Activated CD8-positive, alpha-beta T cell treated with anti-CD3 and anti-CD28 coated beads for 36 hours (primary cell): ENCODE results near the gene ABHD12. TPM values are rescaled to one million over a fixed set of nuclear protein-coding genes. Genes with fewer than 3 reads are reported as not detected.

ENCODE experiments used
- ATAC-seq: fragments of 200-7000 bp; cut with Tn5 transposase; one replicate; pipeline ENCODE4 v1.10.0; 2021; ENCODE audit warnings: mild to moderate bottlenecking, moderate library complexity
- CTCF ChIA-PET: fragments of 350-600 bp; sonication (Branson Sonifier 250); formaldehyde crosslinking; loops from one replicate; lab custom pipeline; 2021; ENCODE audit warnings: antibody characterized with exemption; lab: Charles Lee
- POLR2A ChIA-PET: fragments of 350-600 bp; sonication (Branson Sonifier 250); formaldehyde crosslinking; loops from one replicate; lab custom pipeline; 2021; ENCODE audit warnings: antibody characterized with exemption; lab: Charles Lee
- DNase-seq: peaks from one replicate; pipeline ENCODE4 v3.0.0-alpha.2; 2020
- H3K27ac Mint-ChIP-seq: one replicate; pipeline ENCODE4 v1.8.0; 2021; ENCODE audit warnings: mild to moderate bottlenecking, mixed read lengths
- H3K27me3 Mint-ChIP-seq: one replicate; pipeline ENCODE4 v1.8.0; 2021; ENCODE audit warnings: mixed read lengths
- H3K36me3 Mint-ChIP-seq: one replicate; pipeline ENCODE4 v1.8.0; 2021; ENCODE audit warnings: low read depth, mixed read lengths
- H3K4me1 Mint-ChIP-seq: one replicate; pipeline ENCODE4 v1.8.0; 2021; ENCODE audit warnings: low read depth, mixed read lengths
- H3K4me3 Mint-ChIP-seq: one replicate; pipeline ENCODE4 v1.8.0; 2021; ENCODE audit warnings: mild to moderate bottlenecking, moderate library complexity, mixed read lengths
- H3K9me3 Mint-ChIP-seq: one replicate; pipeline ENCODE4 v1.8.0; 2021; ENCODE audit warnings: mixed read lengths
- CTCF ChIP-seq: fragments of 200-600 bp; IDR thresholded peaks from one replicate; pipeline ENCODE4 v1.8.0; 2022; ENCODE audit warnings: antibody characterized with exemption, mild to moderate bottlenecking
- intact Hi-C: fragments of 100-400 bp; cut with micrococcal nuclease; formaldehyde crosslinking; loops from one replicate; pipeline ENCODE4 v1.10.0; 2022
- total RNA-seq, 2 experiments: library from RNA; stranded (reverse); gene quantifications; one replicate each; pipeline ENCODE4 v1.2.3, GENCODE V29; 2021

The ABHD12 gene
- total RNA-seq, 2 experiments from 2014 or later: 16.0 to 17.0 TPM

- TF ChIP-seq CTCF: no peak
- ChIA-PET CTCF (interaction anchor here (0.7 kb wide), 1 partner anchor 230 kb away, joined by 3 read pairs; no protein-coding TSS in a partner anchor), POLR2A (no interaction called here)
- no peaks in the 10 kb centered on the region for H3K9me3 Mint-ChIP-seq
- H3K36me3 Mint-ChIP-seq: peaks cover 1% of the 10 kb centered on the region
- peaks cover 27% of the 10 kb centered on the region for H3K4me1 Mint-ChIP-seq
- intact Hi-C loops: no loop called here
- ATAC-seq: no peak
- no peak overlapping the region for H3K4me3 Mint-ChIP-seq
- H3K27ac Mint-ChIP-seq: no peak overlapping the region
- no peaks in the 10 kb centered on the region for H3K27me3 Mint-ChIP-seq
- DNase-seq: no peak
Observed at GRCh38 chr20:25356271-25356933, 34.2 kb downstream of the ABHD12 start.

GRCh38 chr20:25355866-25356265 lies 34.8 kb downstream of the ABHD12 start:
- DNase-seq (no peak), ATAC-seq (no peak)
- Mint-ChIP-seq H3K4me1 (peaks cover 24% of the 10 kb centered on the region), H3K9me3 (no peaks in the 10 kb centered on the region), H3K27me3 (no peaks in the 10 kb centered on the region), H3K27ac (no peak overlapping the region), H3K4me3 (no peak overlapping the region), H3K36me3 (peaks cover 1% of the 10 kb centered on the region)
- intact Hi-C loops: no loop called here
- POLR2A ChIA-PET: no interaction called here
- CTCF ChIA-PET: interaction anchor here (0.7 kb wide), 1 partner anchor 229 kb away, joined by 3 read pairs; no protein-coding TSS in a partner anchor
- TF ChIP-seq CTCF: no peak

- Mint-ChIP-seq H3K36me3 (peaks cover 4% of the 10 kb centered on the region), H3K4me1 (peaks cover 24% of the 10 kb centered on the region), H3K27me3 (no peaks in the 10 kb centered on the region), H3K9me3 (peaks cover 2% of the 10 kb centered on the region), H3K27ac (no peak overlapping the region), H3K4me3 (no peak overlapping the region)
- CTCF ChIA-PET: no interaction called here
- no peak for ATAC-seq
- no peak for DNase-seq
- no peak for TF ChIP-seq CTCF
- POLR2A ChIA-PET: interaction anchor here (0.7 kb wide), 1 partner anchor 151 kb away, joined by 3 read pairs; no protein-coding TSS in a partner anchor
- intact Hi-C loops: no loop called here
Observed at GRCh38 chr20:25355011-25355595, 35.5 kb downstream of the ABHD12 start.

- Mint-ChIP-seq H3K4me1 (peaks cover 24% of the 10 kb centered on the region), H3K9me3 (peaks cover 2% of the 10 kb centered on the region), H3K36me3 (peaks cover 4% of the 10 kb centered on the region), H3K4me3 (no peak overlapping the region), H3K27ac (no peak overlapping the region), H3K27me3 (no peaks in the 10 kb centered on the region)
- POLR2A ChIA-PET: no interaction called here
- no peak for TF ChIP-seq CTCF
- intact Hi-C loops: no loop called here
- ATAC-seq: no peak
- CTCF ChIA-PET: interaction anchor here (1.6 kb wide), 1 partner anchor 17 kb away, joined by 3 read pairs; no protein-coding TSS in a partner anchor
- DNase-seq: no peak
Observed at GRCh38 chr20:25353747-25354705, 36.6 kb downstream of the ABHD12 start.
